Measurements from ENCODE around the gene CHST3. TPM values are rescaled to one million over a fixed set of nuclear protein-coding genes. Genes with fewer than 3 reads are reported as not detected.

The CHST3 gene
- total RNA-seq, 1 experiment from 2014 or later: 10.0 TPM

GRCh38 chr10:71962901-71963300 lies 1.3 kb upstream of the CHST3 start:
- no peak for DNase-seq (ENCODE audit: low spot score)
- CTCF ChIA-PET: interaction anchor here (1.7 kb wide), 1 partner anchor 86 kb away, joined by 4 read pairs; no protein-coding TSS in a partner anchor
- H3K27ac ChIP-seq (ENCODE audit: low read depth, low read length, poor library complexity, severe bottlenecking): no peak overlapping the region

GRCh38 chr10:71963351-71964097 lies 671 bp upstream of the CHST3 start:
- ChIA-PET CTCF (interaction anchor here (1.7 kb wide), 1 partner anchor 85 kb away, joined by 4 read pairs; no protein-coding TSS in a partner anchor), POLR2A (ENCODE audit: low non-redundant PET) (no interaction called here)
- H3K27ac ChIP-seq (ENCODE audit: low read depth, low read length, poor library complexity, severe bottlenecking): peak overlapping the region; percentile 80
- no peak for DNase-seq (ENCODE audit: low spot score)
- intact Hi-C loops (cut with micrococcal nuclease; ENCODE audit: unreplicated experiment): no loop called here
- H3K4me3 ChIP-seq (ENCODE audit: low read depth, low read length, poor library complexity, severe bottlenecking): peak overlapping the region; percentile 90
- H3K27me3 ChIP-seq (replicated peaks; ENCODE audit: insufficient read depth, low read depth, low read length, poor library complexity): no peaks in the 10 kb centered on the region
- peaks cover 21% of the 10 kb centered on the region for H3K4me1 ChIP-seq (ENCODE audit: insufficient read depth, low read length, poor library complexity, severe bottlenecking)
- no peaks in the 10 kb centered on the region for H3K36me3 ChIP-seq (ENCODE audit: insufficient read depth, low read length, poor library complexity, severe bottlenecking)
- no TSS peak for BruUV-seq (replicated peaks)
- no peaks in the 10 kb centered on the region for H3K9me3 ChIP-seq (ENCODE audit: low read depth, low read length, poor library complexity, severe bottlenecking)
- TF ChIP-seq CTCF (conservative IDR thresholded peaks at IDR 0.05; ENCODE audit: low read depth, low read length): no peak
- TF ChIP-seq EZH2 (IDR thresholded peaks at IDR 0.05; ENCODE audit: borderline replicate concordance, low read depth, low read length, poor library complexity, severe bottlenecking): no peak

More at GRCh38 chr10:71962901-71963300, 1.3 kb upstream of the CHST3 start:
- POLR2A ChIA-PET (ENCODE audit: low non-redundant PET): no interaction called here
- BruUV-seq (replicated peaks): no TSS peak
- no peak for TF ChIP-seq EZH2 (IDR thresholded peaks at IDR 0.05; ENCODE audit: borderline replicate concordance, low read depth, low read length, poor library complexity, severe bottlenecking)
- TF ChIP-seq CTCF (conservative IDR thresholded peaks at IDR 0.05; ENCODE audit: low read depth, low read length): no peak
- H3K27me3 ChIP-seq (replicated peaks; ENCODE audit: insufficient read depth, low read depth, low read length, poor library complexity): no peaks in the 10 kb centered on the region
- no peak overlapping the region for H3K4me3 ChIP-seq (ENCODE audit: low read depth, low read length, poor library complexity, severe bottlenecking)
- H3K36me3 ChIP-seq (ENCODE audit: insufficient read depth, low read length, poor library complexity, severe bottlenecking): no peaks in the 10 kb centered on the region
- H3K4me1 ChIP-seq (ENCODE audit: insufficient read depth, low read length, poor library complexity, severe bottlenecking): peaks cover 21% of the 10 kb centered on the region
- intact Hi-C loops (cut with micrococcal nuclease; ENCODE audit: unreplicated experiment): no loop called here
- H3K9me3 ChIP-seq (ENCODE audit: low read depth, low read length, poor library complexity, severe bottlenecking): no peaks in the 10 kb centered on the region

DNA sequence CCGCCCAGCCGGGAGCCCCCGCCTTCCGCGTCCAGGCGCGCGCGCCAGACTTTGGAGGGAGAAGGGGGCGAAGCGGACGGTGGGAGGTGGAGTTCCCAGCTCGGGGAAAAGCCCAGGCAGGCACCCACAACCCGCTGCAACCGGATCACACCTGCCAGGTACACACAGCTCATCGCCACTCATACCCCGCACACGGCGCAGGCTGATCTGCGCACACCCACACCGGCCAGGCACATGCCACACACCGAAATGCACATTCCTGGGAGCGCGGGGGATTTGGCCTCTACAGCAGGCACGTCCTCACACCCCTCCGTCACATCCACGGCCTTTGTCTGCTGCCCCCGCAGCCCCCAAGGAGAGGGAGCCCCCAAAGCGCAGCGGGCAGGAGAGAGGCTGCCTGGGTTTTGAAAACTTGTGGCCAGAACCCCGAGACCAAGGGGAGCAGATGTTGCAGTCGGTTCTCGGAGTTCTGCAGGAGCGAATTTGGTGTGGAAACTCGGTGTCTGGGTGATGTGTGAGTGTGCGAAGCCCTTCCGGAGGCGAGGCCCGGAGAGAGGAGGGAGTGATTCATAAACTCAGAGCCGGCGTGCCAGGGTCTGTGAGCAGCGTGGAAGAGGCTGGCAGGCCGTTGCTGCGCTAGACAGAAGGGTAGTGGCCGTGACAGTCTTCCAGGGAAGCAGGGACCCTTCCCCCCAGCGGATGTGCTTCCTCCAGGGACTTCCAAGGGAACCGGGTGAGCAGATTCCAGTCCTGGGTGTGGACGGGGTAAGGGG lies 734 bp downstream of the CHST3 start:
- BruUV-seq (replicated peaks): no TSS peak
- CTCF ChIA-PET: interaction anchor here (1.7 kb wide), 1 partner anchor 84 kb away, joined by 4 read pairs; no protein-coding TSS in a partner anchor
- POLR2A ChIA-PET (ENCODE audit: low non-redundant PET): no interaction called here

More for the DNA sequence above, 734 bp downstream of the CHST3 start:
- H3K27ac ChIP-seq (ENCODE audit: low read depth, low read length, poor library complexity, severe bottlenecking): peak overlapping the region; percentile 80
- DNase-seq (ENCODE audit: low spot score): peak; percentile 67
- no peaks in the 10 kb centered on the region for H3K27me3 ChIP-seq (replicated peaks; ENCODE audit: insufficient read depth, low read depth, low read length, poor library complexity)
- peaks cover 21% of the 10 kb centered on the region for H3K4me1 ChIP-seq (ENCODE audit: insufficient read depth, low read length, poor library complexity, severe bottlenecking)
- intact Hi-C loops (cut with micrococcal nuclease; ENCODE audit: unreplicated experiment): no loop called here
- no peaks in the 10 kb centered on the region for H3K9me3 ChIP-seq (ENCODE audit: low read depth, low read length, poor library complexity, severe bottlenecking)
- no peak for TF ChIP-seq EZH2 (IDR thresholded peaks at IDR 0.05; ENCODE audit: borderline replicate concordance, low read depth, low read length, poor library complexity, severe bottlenecking)
- no peak for TF ChIP-seq CTCF (conservative IDR thresholded peaks at IDR 0.05; ENCODE audit: low read depth, low read length)
- H3K36me3 ChIP-seq (ENCODE audit: insufficient read depth, low read length, poor library complexity, severe bottlenecking): no peaks in the 10 kb centered on the region
- H3K4me3 ChIP-seq (ENCODE audit: low read depth, low read length, poor library complexity, severe bottlenecking): peak overlapping the region; percentile 90

Data from A673 (cell line).